ENCODE results near the gene PCDH15.
A peak's percentile ranks its signal among the peaks of the same experiment; 100 is the strongest.

PCDH15 gene

DNA sequence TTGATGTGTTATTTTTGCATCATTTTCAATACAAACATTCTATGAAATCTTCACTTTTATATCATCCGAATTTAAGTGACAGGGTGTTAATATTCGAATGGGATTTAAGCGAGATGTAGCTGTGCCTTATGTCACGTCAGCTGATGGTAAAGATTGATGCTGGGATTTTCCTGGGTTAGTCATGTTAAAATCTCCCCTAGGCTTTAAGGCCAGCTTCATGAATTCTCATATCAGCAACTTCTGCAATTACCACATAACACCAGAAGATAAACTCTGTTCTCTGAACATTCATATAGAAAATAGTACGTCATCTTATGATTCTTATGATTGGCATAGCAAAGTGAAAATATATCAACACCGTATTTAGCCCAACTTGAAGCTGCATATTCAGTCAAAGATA lies 669.2 kb downstream of the PCDH15 start:
- no peak for DNase-seq

DNA sequence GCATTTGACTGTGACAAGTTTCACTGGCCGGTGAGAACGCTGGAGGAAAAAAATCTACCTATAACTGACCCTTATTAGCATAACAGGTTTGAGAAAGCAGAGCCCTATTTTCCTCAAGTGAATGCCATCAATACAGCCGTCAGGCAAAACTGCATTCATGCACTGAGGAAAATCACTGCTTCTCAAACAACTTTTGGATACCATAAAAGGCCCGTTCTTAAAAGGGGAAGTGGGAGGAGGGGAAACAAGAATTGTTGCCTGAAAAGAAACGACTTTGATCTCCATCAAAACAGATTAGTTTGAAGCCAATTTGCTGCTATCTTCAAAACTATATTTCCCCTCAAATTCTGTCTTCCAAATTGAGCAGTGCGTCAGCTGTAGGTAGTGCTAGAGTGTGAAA lies 670.6 kb downstream of the PCDH15 start:
- DNase-seq = no peak

DNA sequence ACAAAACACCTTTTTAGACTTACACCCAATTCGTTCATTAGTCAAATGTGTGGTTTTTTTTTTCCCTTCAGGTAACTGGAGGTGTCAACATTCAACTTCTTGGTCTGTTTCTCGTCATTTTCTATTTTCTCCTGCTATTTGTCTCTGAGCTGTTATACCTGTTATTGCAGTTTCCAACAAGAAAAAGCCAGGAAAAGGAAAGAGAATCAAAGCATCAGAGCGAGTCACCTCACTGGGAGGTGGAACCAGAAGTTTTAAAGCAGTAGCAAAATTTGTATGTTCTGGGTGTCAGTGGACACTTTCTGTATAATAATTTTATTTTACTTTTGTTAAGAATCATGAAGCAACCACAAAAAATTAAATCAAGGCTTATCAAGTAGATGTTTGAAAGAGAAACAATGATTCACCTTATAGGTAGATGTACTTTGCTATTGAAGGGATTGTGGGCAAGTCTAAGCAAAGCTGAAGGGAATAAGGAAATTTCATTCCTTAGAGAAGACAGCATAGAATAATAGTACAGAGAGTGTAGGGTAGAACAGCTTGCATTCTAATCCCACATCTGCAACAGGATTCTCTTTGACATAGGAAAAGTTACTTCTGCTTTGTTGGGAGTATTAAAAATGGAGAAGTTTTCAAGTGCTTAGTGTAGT lies 675.8 kb downstream of the PCDH15 start:
- no peak for DNase-seq

DNA sequence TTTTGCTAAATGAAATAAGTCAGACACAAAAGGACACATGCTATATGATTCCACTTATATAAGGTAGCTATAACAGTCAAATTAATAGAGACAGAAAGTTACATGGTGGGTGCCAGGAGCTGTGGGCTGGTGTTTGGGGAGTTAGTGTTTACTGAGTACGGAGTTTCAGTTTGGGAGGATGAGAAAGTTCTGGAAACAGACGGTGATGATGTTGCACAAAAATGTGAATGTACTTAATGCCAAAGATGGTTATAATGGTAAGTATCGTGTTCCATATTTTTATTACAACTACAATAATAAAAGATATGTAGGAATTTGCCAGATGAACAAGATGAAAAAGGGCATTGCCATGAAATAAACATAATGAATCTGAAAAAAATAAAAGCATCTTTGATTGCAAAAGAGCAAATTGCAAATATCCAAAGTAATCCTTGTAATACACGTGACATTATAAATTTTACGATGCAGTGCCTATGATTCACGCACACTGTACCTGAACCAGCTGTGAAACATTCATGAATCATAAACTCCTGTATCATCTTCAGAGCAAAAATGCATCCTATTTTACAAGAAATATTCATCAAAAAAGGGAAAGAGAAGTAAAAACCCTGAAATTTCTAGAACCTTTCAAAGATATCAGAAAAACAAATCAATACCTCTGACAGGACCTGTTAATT lies 676.7 kb downstream of the PCDH15 start:
- no peak for DNase-seq

DNA sequence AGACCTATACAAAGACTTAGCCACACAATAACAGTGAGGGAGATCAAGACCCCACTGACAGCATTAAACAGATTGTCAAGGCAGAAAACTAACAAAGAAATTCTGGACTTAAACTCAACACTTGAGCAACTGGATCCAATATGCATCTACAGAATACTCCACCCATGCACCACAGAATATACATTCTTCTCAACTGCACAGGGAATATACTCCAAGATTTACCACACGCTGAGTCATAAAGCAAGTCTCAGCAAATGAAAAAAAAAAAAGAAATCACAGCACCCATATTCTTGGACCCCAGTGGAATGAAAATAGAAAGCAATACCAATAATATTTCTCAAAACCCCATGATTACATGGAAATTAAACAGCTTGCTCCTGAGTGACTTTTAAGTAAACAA lies 680.2 kb downstream of the PCDH15 start:
- no peak for DNase-seq

- no peak for DNase-seq
Observed at GRCh38 chr10:54108961-54109360, 692.1 kb downstream of the PCDH15 start.

GRCh38 chr10:54096892-54097291 lies 704.1 kb downstream of the PCDH15 start:
- no peak for DNase-seq

DNA sequence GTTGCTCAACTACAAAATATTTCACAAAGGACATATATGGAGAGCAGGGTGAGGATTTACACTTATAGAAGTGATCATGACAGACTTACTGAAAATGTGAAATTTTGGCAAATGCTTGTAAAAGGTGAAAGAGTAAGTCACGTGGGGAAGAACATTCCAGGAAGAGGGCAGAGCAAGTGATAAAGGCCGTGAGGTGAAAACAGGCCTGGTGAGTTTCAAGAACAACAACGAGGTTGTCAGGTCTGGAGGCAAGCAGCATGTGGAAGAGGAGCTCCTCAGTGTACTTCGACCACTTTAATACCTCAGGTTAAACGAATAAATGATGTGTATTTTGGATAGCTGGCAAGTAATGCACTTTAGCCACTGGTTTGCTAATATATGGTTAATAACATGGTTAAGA lies 706.7 kb downstream of the PCDH15 start:
- DNase-seq = no peak

GRCh38 chr10:54091237-54091636 lies 709.8 kb downstream of the PCDH15 start:
- no peak for DNase-seq

DNA sequence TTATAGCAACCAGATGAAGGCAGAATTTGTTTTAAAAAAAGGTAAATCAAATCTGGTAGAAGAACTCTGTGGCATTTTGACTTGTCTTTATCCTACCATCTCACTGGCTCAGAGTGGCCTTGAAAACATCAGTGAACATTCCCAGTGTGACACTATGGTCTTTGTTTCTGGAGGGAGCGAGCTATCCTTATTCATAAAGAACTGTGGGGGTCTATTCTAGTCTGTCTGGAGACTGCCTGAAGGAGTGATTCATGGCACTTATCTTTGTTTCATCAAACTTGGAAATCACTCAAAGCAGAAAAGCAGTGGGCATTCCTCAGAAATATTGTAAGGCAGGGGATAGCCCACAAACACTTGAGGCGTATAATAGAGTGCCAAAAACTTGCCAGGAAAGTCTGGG lies 719.1 kb downstream of the PCDH15 start:
- no peak for DNase-seq

DNA sequence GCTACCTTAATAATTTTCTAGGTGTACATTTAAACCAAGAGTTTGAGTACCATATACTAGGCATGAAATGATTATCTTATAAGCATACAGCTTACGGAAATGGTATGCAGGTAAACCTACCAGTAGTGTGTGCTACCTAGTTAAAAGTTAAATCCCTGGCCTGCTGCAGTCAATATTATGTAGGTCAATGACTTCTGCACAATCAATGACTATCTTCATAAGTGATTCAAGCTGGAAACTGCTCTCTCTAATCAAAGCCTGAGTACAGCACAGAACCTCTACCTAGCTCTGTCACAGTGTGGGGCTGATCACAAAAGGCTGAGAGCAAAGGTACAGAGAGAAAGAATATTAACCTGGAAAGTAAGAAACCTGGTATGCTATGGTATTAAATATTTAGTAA lies 733.7 kb downstream of the PCDH15 start:
- no peak for DNase-seq

GRCh38 chr10:54066646-54067045 lies 734.4 kb downstream of the PCDH15 start:
- no peak for DNase-seq

DNA sequence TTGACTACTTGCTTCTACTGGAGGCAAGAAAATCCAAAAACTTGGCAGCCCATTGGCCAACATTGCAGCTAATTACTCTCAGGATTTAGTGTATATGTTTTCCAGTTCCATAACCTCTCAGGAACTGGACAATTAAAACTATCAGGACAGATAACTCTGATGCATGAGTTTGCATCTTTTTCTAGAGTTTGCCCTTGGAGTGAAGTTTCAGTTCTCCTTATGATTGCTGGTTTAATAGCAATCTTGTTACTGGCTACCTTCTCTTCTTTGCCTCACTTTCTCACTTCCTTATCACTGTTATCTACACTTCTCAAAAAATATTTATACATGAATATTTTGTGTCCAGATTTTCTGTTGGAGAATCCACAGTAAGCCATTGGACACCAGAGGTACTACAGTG lies 735.9 kb downstream of the PCDH15 start:
- DNase-seq = no peak

DNA sequence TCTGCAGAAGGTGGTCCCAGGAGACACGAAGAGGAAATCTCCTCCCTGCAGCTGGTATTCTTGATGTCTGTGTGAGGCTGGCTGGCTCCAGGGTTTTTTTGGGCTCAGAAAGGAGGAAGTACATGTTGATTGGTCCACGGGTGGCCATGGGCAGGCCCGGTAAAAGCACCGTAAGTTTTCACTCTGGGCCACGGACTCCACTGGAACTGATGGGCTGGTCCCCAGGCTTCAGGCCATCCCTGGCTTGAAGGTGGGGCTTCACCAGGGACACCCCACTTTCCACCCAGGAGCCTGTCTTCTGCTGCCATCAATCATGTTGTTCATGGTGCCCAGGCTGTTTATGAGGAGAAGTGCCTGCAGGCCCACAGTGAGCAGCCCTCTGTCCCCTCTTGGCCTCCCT lies 736.8 kb downstream of the PCDH15 start:
- DNase-seq = no peak

DNA sequence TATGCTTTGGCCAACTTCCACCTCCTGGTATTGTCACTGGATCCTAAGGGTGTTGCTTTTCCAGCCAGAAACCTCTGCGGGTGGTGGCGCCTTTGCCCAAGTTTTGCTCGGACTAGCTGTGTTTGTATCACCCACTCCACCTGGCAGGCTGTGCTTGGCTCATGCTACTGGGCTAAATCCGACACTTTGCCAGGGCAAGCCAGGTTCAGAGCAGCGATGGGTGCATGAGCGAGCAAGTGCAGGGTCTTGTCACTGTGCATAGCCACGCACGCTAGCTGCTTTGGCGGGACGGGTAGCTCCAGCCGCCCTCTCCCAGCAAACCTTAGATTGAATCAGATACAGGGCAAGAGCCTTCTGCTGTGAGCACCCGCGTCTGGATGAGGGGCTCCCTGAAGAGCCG lies 737.5 kb downstream of the PCDH15 start:
- no peak for DNase-seq

- no peak for DNase-seq
Observed at GRCh38 chr10:54060572-54060971, 740.5 kb downstream of the PCDH15 start.

DNA sequence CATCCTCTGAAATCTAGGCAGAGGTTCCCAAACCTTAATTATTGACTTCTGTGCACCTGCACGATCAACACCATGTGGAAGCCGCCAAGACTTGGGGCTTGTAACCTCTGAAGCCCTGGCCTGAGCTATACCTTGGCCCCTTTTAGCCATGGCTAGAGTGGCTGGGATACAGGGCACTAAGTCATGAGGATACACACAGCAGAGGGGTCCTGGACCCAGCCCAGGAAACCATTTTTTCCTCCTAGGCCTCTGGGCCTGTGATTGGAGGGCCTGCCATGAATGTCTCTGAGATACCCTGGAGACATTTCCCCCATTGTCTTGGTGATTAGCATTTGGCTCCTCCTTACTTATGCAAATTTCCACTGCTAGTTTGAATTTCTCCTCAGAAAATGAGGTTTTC lies 743.7 kb downstream of the PCDH15 start:
- DNase-seq = no peak

DNA sequence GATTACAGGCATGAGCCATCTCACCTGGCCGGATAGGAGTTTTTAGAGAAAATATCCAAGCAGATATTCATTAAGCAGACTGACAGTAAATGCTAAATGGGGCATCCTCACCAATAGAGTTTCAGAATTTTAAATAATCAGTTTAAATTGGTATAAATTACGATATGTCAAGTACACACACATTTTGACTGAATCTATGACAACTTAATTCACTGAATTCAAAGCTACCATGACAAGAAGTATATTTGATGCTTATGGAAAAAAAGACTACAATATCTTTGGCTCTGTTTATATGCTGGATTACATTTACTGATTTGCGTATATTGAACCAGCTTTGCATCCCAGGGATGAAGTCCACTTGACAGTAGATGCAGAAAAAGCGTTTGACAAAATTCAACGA lies 774.7 kb downstream of the PCDH15 start:
- DNase-seq = no peak

- DNase-seq = no peak
Observed at GRCh38 chr10:54011117-54011516, 789.9 kb downstream of the PCDH15 start.

GRCh38 chr10:54010337-54010933 lies 790.6 kb downstream of the PCDH15 start:
- DNase-seq = no peak

- DNase-seq = no peak
Observed at GRCh38 chr10:54009672-54010071, 791.4 kb downstream of the PCDH15 start.

GRCh38 chr10:54002077-54002476 lies 799.0 kb downstream of the PCDH15 start:
- DNase-seq = no peak

DNA sequence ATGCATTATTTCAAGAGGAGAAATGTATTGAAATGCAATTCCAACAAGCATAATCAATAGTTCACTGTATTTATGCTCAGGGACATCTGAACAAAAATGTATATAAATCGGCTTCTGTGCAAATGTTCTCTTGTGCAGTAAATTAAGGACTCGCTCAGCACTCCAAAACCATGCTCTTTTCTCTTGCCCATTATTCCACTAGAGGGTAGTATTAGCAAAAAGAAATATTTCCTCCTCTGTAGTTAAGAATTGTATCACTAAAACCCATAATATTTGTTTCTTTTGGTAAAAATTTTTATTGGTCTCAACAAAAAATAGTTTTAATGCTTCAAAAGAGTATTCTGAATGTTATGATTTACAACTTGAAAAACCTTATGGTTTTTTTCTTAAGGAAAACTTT lies 803.1 kb downstream of the PCDH15 start:
- DNase-seq = peak in 1 of 58 donors; percentile 13

Data from anterior cingulate cortex (tissue), 58 donors.